DND-41 (cell line): ENCODE data around the gene TRIM24.

ENCODE experiments used
- CTCF ChIP-seq: IDR thresholded peaks from 2 replicates; pipeline ENCODE4 v1.5.1; 2012; ENCODE audit warnings: borderline replicate concordance, low read length, moderate library complexity, mild to moderate bottlenecking; ENCODE audit not compliant: poor library complexity, severe bottlenecking; ENCODE audit errors: extremely low read depth
- EZH2 ChIP-seq: IDR thresholded peaks from 3 replicates; pipeline ENCODE4 v1.6.1; 2012; ENCODE audit warnings: borderline replicate concordance, low read depth, mild to moderate bottlenecking, moderate library complexity, low read length, inconsistent platforms; ENCODE audit not compliant: severe bottlenecking

- no peak for TF ChIP-seq CTCF
- no peak for TF ChIP-seq EZH2
These were observed 1.3 kb upstream of the TRIM24 start for GRCh38 chr7:138458576-138459412.
